Measurements from ENCODE around the gene MRRF.
"Not testable (repeated sequence)": the region's sequence is repeated elsewhere in the genome, so short reads cannot be mapped to it uniquely, and the experiment has no call there.

The MRRF gene

DNA sequence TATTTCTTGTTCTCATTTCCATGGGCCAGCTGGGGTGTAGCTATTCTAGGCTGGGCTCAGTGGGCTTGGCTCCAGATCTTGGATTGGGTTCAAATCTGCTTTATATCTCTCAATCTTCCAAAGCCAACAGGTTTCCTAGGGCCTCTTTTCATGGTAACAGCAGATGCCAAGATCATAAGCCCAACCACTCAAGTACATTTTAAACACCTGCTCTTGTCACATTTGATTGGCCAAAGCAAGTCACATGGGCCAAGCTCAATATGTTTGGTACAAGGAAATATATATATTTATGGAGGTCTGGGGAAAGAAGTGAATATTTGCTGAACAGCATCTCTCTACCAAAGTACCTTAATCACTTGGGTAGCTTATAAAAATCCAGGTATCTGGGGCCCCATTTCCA, 49.5 kb downstream of the MRRF start:
- H3K4me3 ChIP-seq (ENCODE audit: low read depth, low read length), result no peak overlapping the region
- in situ Hi-C loops (cut with HindIII; ENCODE audit: low sequenced_read_pairs), result no loop called here
- TF ChIP-seq, protein P1, sequence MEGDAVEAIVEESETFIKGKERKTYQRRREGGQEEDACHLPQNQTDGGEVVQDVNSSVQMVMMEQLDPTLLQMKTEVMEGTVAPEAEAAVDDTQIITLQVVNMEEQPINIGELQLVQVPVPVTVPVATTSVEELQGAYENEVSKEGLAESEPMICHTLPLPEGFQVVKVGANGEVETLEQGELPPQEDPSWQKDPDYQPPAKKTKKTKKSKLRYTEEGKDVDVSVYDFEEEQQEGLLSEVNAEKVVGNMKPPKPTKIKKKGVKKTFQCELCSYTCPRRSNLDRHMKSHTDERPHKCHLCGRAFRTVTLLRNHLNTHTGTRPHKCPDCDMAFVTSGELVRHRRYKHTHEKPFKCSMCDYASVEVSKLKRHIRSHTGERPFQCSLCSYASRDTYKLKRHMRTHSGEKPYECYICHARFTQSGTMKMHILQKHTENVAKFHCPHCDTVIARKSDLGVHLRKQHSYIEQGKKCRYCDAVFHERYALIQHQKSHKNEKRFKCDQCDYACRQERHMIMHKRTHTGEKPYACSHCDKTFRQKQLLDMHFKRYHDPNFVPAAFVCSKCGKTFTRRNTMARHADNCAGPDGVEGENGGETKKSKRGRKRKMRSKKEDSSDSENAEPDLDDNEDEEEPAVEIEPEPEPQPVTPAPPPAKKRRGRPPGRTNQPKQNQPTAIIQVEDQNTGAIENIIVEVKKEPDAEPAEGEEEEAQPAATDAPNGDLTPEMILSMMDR (IDR thresholded peaks at IDR 0.05; ENCODE audit: low read depth, low read length), result no peak
- DNase-seq (ENCODE audit: low read depth, low spot score), result no peak

DNA sequence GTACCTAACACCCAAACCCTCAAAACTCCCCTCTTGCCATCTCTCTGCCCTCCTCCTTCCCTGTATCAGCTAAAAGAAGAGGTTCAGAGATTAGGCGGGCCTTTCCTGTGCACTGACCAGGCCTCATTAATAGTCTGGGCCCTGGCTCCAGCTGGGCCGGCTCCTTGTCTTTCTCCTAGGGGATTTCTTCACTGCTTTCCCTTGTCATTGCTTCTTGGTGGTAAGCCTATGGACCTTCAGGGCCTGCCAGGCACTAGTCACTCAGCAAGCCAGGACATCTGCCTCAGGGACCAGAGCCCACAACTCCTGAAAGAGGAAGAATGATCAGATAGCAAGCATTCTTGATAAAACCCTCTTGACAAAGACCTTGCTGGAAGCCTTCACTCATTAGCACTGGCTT, 50.9 kb downstream of the MRRF start:
- in situ Hi-C loops (cut with HindIII; ENCODE audit: low sequenced_read_pairs), result no loop called here
- no peak overlapping the region for H3K4me3 ChIP-seq (ENCODE audit: low read depth, low read length)
- DNase-seq (ENCODE audit: low read depth, low spot score), result no peak
- TF ChIP-seq, protein P1 (IDR thresholded peaks at IDR 0.05; ENCODE audit: low read depth, low read length), result no peak

DNA sequence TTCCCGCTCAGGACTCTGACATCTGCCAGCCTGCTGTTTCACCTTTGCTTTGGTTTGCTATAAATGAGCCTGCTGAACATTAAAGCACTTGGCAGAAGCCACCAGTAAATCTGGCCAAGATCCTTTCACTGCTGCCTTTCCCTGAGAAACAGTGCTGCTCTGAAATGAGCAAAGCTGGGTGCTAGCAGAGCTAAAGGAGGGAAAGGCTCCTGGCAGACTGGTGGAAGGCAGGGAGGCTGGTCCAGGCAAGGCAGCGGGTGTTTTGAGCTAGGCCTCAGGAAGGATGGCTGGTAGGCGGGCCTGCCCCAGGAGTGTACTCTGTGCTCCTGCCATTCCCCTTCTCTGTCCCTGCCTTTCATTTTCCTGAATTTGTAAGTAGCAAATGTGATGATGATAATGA, 53.6 kb downstream of the MRRF start:
- H3K4me3 ChIP-seq (ENCODE audit: low read depth, low read length), result no peak overlapping the region
- TF ChIP-seq, protein P1 (IDR thresholded peaks at IDR 0.05; ENCODE audit: low read depth, low read length), result no peak
- DNase-seq (ENCODE audit: low read depth, low spot score), result peak; percentile 28
- in situ Hi-C loops (cut with HindIII; ENCODE audit: low sequenced_read_pairs), result no loop called here

DNA sequence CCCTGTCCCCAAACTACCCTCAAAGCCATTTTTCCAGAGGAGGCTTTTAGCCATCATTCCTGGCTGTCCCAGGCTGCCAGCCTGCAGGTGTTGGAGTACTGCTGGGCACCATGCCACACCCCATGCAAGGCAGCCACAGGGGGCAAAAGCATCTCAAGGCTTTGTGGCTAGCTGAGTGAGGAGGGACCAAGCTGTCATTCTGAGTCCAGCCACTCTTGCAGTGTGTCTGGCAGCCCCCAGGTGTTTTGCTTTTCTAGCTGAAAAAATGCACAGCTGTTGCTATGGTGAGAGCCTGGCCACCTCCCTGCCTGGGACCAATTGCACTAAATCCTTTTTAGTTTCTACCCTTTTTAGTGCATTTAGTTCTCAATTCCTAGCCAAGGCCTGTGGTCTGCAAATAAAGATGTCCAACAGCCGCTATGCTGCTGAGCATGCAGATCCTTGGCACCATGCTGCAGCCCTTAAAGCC, 55.8 kb downstream of the MRRF start:
- TF ChIP-seq, protein P1 (IDR thresholded peaks at IDR 0.05; ENCODE audit: low read depth, low read length), result no peak
- H3K4me3 ChIP-seq (ENCODE audit: low read depth, low read length), result no peak overlapping the region
- in situ Hi-C loops (cut with HindIII; ENCODE audit: low sequenced_read_pairs), result no loop called here
- DNase-seq (ENCODE audit: low read depth, low spot score), result peak; percentile 1

DNA sequence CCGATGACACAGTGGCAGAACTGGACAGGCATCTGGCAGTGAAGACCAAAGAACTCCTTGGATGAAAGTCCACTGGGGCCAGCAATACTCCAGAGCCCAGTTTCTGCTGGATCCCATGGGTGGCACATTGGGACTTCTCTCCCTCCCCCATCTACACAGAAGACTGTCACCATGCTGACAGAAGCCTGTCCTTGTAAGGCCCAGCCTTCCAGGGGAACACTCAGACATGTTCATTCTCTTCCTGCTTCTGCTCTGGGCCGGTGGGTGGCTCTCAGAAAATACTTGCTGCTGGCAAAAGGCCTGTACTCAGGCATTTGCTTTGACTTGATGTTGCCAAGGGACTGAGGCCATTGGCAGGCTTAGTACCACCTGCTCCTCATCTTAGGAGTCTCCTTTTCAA, 57.9 kb downstream of the MRRF start:
- in situ Hi-C loops (cut with HindIII; ENCODE audit: low sequenced_read_pairs), result no loop called here
- no peak for DNase-seq (ENCODE audit: low read depth, low spot score)
- H3K4me3 ChIP-seq (ENCODE audit: low read depth, low read length), result no peak overlapping the region
- TF ChIP-seq, protein P1 (IDR thresholded peaks at IDR 0.05; ENCODE audit: low read depth, low read length), result no peak

DNA sequence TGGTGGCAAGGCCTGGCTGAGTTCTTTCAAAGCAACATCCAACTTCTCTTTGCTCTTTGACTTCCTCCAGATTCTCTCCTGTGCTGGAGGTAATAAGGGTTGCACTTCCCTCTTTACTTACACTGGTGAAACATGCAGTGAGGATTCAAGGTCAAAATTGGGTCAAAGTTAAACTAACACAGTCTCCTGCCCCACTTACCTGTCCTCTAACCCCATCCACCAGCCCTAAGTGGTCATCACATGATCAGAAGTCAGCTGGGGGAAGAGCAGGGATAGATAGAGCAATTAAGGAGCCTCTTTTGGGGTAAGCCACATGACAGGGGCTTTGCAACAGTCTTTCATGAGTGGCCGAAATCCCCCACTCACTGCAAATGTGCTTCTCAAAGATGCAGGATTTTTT, 60.0 kb downstream of the MRRF start:
- H3K4me3 ChIP-seq (ENCODE audit: low read depth, low read length); DNase-seq (ENCODE audit: low read depth, low spot score); in situ Hi-C loops (cut with HindIII; ENCODE audit: low sequenced_read_pairs): not testable (repeated sequence)

DNA sequence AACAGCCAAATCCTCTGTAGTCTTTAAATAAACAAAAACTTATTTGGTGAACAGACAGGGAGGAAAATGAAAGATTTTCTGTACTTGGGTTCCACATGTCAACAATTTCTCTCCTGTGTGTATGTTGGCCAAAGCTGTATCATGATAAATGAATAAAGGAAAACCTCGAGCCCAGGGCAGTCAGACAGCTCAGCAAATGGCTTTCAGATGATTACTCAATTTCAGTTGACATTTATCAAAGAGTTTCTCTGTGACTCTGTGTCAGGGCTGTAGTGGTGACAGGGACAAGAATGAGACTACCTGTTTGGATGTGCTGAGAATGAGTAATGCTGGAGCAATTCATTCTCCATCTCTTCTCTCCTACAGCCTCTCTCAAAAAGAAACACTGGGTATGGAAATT, 60.4 kb downstream of the MRRF start:
- H3K4me3 ChIP-seq (ENCODE audit: low read depth, low read length), result no peak overlapping the region
- peak; percentile 5 for DNase-seq (ENCODE audit: low read depth, low spot score)
- TF ChIP-seq, protein P1 (IDR thresholded peaks at IDR 0.05; ENCODE audit: low read depth, low read length), result no peak
- in situ Hi-C loops (cut with HindIII; ENCODE audit: low sequenced_read_pairs), result no loop called here
